ENCODE data around the gene MUC4. TPM values are rescaled to one million over a fixed set of nuclear protein-coding genes. Genes with fewer than 3 reads are reported as not detected.
A peak's percentile ranks its signal among the peaks of the same experiment; 100 is the strongest.
"Not testable (repeated sequence)": the region's sequence is repeated elsewhere in the genome, so short reads cannot be mapped to it uniquely, and the experiment has no call there.

MUC4 gene
- polyA plus RNA-seq, 1 donor = 4.4 TPM

GRCh38 chr3:195752066-195752465, 59.7 kb downstream of the MUC4 start:
- H3K27ac ChIP-seq (ENCODE audit: low read length) = no peak overlapping the region
- peaks cover 4% of the 10 kb centered on the region for H3K9me3 ChIP-seq (ENCODE audit: control insufficient read depth, low read depth, low read length)
- no peak for DNase-seq
- no peaks in the 10 kb centered on the region for H3K27me3 ChIP-seq (ENCODE audit: control insufficient read depth, insufficient read depth, low read length)
- H3K4me1 ChIP-seq (ENCODE audit: control insufficient read depth, insufficient read depth, low read length) = peaks cover 3% of the 10 kb centered on the region
- no CpG with 5 or more reads among the region's 13 CpGs for WGBS (ENCODE audit: insufficient coverage, low lambda C conversion rate)
- no peak overlapping the region for H3K4me3 ChIP-seq (ENCODE audit: low read length)
- H3K36me3 ChIP-seq (ENCODE audit: control insufficient read depth, insufficient read depth, low read length) = peaks cover 3% of the 10 kb centered on the region

DNA sequence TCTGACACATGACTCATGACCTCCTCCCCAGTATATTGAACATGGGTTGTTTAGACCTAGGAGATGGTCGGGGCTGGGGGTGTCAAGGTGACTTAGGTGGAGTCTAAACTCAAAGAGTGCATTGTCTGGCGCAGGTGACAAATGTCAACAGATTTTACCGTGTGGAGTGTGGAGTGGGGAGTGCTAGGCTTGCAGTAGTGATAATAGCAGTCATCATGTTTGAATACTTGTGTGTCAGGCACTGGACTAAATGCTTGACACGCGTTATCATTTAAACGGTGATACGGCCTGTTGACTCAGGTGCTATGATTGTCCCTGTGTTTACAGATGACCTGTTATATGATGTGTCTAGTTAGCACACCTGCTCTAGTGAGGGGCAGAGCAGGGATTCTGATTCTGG, 60.2 kb downstream of the MUC4 start:
- peaks cover 4% of the 10 kb centered on the region for H3K9me3 ChIP-seq (ENCODE audit: control insufficient read depth, low read depth, low read length)
- H3K4me3 ChIP-seq (ENCODE audit: low read length) = no peak overlapping the region
- H3K27ac ChIP-seq (ENCODE audit: low read length) = no peak overlapping the region
- H3K4me1 ChIP-seq (ENCODE audit: control insufficient read depth, insufficient read depth, low read length) = peaks cover 3% of the 10 kb centered on the region
- no CpG with 5 or more reads among the region's 7 CpGs for WGBS (ENCODE audit: insufficient coverage, low lambda C conversion rate)
- DNase-seq = peak; percentile 21 to 57
- no peaks in the 10 kb centered on the region for H3K27me3 ChIP-seq (ENCODE audit: control insufficient read depth, insufficient read depth, low read length)
- peaks cover 5% of the 10 kb centered on the region for H3K36me3 ChIP-seq (ENCODE audit: control insufficient read depth, insufficient read depth, low read length)

GRCh38 chr3:195750797-195751520, 60.8 kb downstream of the MUC4 start:
- no peak overlapping the region for H3K27ac ChIP-seq (ENCODE audit: low read length)
- peaks cover 4% of the 10 kb centered on the region for H3K9me3 ChIP-seq (ENCODE audit: control insufficient read depth, low read depth, low read length)
- peaks cover 3% of the 10 kb centered on the region for H3K4me1 ChIP-seq (ENCODE audit: control insufficient read depth, insufficient read depth, low read length)
- no peak for DNase-seq
- H3K4me3 ChIP-seq (ENCODE audit: low read length) = no peak overlapping the region
- H3K27me3 ChIP-seq (ENCODE audit: control insufficient read depth, insufficient read depth, low read length) = no peaks in the 10 kb centered on the region
- WGBS (ENCODE audit: insufficient coverage, low lambda C conversion rate) = no CpG with 5 or more reads among the region's 30 CpGs
- H3K36me3 ChIP-seq (ENCODE audit: control insufficient read depth, insufficient read depth, low read length) = peaks cover 8% of the 10 kb centered on the region

- not testable (repeated sequence) for DNase-seq; H3K4me1 ChIP-seq (ENCODE audit: control insufficient read depth, insufficient read depth, low read length); H3K27me3 ChIP-seq (ENCODE audit: control insufficient read depth, insufficient read depth, low read length); H3K4me3 ChIP-seq (ENCODE audit: low read length); H3K9me3 ChIP-seq (ENCODE audit: control insufficient read depth, low read depth, low read length); H3K27ac ChIP-seq (ENCODE audit: low read length); H3K36me3 ChIP-seq (ENCODE audit: control insufficient read depth, insufficient read depth, low read length)
- WGBS (ENCODE audit: insufficient coverage, low lambda C conversion rate) = 100% methylated on average over 1 of the region's 5 CpGs
Observed at GRCh38 chr3:195749101-195749500, 62.6 kb downstream of the MUC4 start.

DNA sequence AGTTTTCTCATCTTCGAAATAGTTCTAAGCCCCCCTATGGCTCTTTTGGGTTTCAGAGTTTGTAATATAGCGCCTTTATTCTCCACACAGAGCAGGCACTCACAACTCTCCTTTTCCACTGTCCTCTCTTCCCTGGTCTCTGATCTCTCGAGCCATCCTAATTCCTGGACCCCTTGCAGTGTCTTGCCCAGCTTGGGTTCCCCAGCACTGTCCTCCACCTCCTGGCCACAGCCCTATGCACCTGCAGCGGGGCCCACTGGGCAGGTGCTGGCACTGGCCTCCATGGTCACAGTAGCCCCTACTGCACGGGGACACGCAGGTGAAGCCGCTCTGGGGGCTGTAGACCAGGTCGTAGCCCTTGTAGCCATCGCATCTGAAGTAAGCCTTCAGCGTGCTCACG, 63.1 kb downstream of the MUC4 start:
- no peak overlapping the region for H3K4me3 ChIP-seq (ENCODE audit: low read length)
- no peak for DNase-seq
- WGBS (ENCODE audit: insufficient coverage, low lambda C conversion rate) = 93% methylated on average over 2 of the region's 11 CpGs
- peaks cover 4% of the 10 kb centered on the region for H3K9me3 ChIP-seq (ENCODE audit: control insufficient read depth, low read depth, low read length)
- peaks cover 8% of the 10 kb centered on the region for H3K36me3 ChIP-seq (ENCODE audit: control insufficient read depth, insufficient read depth, low read length)
- peaks cover 3% of the 10 kb centered on the region for H3K4me1 ChIP-seq (ENCODE audit: control insufficient read depth, insufficient read depth, low read length)
- H3K27ac ChIP-seq (ENCODE audit: low read length) = no peak overlapping the region
- no peaks in the 10 kb centered on the region for H3K27me3 ChIP-seq (ENCODE audit: control insufficient read depth, insufficient read depth, low read length)

DNA sequence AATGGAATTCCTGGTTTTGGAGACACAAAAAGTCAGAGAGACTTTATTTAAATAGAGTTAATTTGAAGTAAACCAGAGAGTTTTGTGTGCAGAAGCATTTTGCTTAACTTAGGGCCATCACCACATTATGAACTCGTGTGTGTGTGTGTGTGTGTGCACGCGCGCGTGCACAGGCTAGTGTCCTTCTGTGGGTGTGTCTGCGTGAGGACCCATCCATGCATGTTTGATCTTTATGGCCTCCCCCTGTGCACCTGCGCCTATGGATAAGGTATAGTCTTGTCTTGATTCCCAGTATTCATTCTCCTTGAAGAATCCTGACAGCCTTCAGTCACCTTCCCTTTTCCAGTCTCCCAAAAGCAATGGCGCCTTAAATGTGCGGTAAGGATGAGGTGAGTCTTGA, 65.0 kb downstream of the MUC4 start:
- peaks cover 3% of the 10 kb centered on the region for H3K4me1 ChIP-seq (ENCODE audit: control insufficient read depth, insufficient read depth, low read length)
- H3K27me3 ChIP-seq (ENCODE audit: control insufficient read depth, insufficient read depth, low read length) = no peaks in the 10 kb centered on the region
- 100% methylated on average over 1 of the region's 9 CpGs for WGBS (ENCODE audit: insufficient coverage, low lambda C conversion rate)
- no peak for DNase-seq
- no peak overlapping the region for H3K27ac ChIP-seq (ENCODE audit: low read length)
- peaks cover 4% of the 10 kb centered on the region for H3K9me3 ChIP-seq (ENCODE audit: control insufficient read depth, low read depth, low read length)
- peaks cover 8% of the 10 kb centered on the region for H3K36me3 ChIP-seq (ENCODE audit: control insufficient read depth, insufficient read depth, low read length)
- H3K4me3 ChIP-seq (ENCODE audit: low read length) = no peak overlapping the region

DNA sequence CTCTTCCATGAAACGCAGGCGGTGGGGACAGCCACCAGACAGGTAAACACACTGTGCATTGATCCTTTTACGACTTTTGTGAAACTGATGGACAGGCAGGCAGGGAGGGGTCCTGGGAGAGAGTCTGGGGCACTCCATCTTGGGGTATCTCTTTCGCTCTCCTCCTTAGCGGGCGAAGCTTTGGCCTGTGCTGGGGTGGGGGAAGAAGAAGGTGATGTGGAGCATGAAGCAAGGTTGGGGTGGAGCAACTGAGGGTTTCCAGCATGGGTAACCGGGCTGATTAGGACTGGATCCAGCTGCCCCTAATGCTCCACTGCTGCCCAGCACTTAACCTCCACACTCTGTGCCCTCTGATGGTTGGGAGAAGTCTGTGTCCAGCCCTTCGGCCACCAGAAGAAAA, 65.4 kb downstream of the MUC4 start:
- Histone ChIP-seq H3K36me3 (ENCODE audit: control insufficient read depth, insufficient read depth, low read length) (peaks cover 8% of the 10 kb centered on the region), H3K27ac (ENCODE audit: low read length) (no peak overlapping the region), H3K9me3 (ENCODE audit: control insufficient read depth, low read depth, low read length) (peaks cover 4% of the 10 kb centered on the region), H3K4me1 (ENCODE audit: control insufficient read depth, insufficient read depth, low read length) (peaks cover 3% of the 10 kb centered on the region), H3K27me3 (ENCODE audit: control insufficient read depth, insufficient read depth, low read length) (no peaks in the 10 kb centered on the region), H3K4me3 (ENCODE audit: low read length) (no peak overlapping the region)
- WGBS (ENCODE audit: insufficient coverage, low lambda C conversion rate) = 100% methylated on average over 1 of the region's 8 CpGs
- DNase-seq = no peak

DNA sequence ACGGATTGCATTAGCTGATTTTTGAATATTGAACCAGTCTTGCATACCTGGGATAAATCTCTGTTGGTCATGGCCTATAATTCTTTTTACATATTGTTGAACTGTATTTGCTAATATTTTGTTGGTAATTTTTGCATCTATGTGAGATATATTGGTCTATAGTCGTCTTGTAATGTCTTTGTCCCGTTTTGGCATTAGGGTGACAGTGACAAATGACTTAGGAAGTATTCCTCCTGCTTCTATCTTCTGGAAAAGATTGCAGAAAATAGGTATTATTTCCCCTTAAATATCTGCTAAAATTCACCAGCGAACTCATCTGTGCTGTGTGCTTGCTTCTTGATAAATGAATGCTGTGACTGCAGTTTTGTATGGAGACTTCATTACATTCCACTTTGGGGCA, 67.3 kb downstream of the MUC4 start:
- no peak for DNase-seq
- Histone ChIP-seq H3K9me3 (ENCODE audit: control insufficient read depth, low read depth, low read length) (peaks cover 4% of the 10 kb centered on the region), H3K4me1 (ENCODE audit: control insufficient read depth, insufficient read depth, low read length) (peaks cover 3% of the 10 kb centered on the region), H3K27me3 (ENCODE audit: control insufficient read depth, insufficient read depth, low read length) (no peaks in the 10 kb centered on the region), H3K27ac (ENCODE audit: low read length) (no peak overlapping the region), H3K4me3 (ENCODE audit: low read length) (no peak overlapping the region), H3K36me3 (ENCODE audit: control insufficient read depth, insufficient read depth, low read length) (peaks cover 8% of the 10 kb centered on the region)
- 80% methylated on average over 4 of the region's 4 CpGs for WGBS (ENCODE audit: insufficient coverage, low lambda C conversion rate)

GRCh38 chr3:195739561-195740111, 72.1 kb downstream of the MUC4 start:
- H3K9me3 ChIP-seq (ENCODE audit: control insufficient read depth, low read depth, low read length) = no peaks in the 10 kb centered on the region
- no peaks in the 10 kb centered on the region for H3K4me1 ChIP-seq (ENCODE audit: control insufficient read depth, insufficient read depth, low read length)
- WGBS (ENCODE audit: insufficient coverage, low lambda C conversion rate) = no CpG with 5 or more reads among the region's 13 CpGs
- DNase-seq = no peak
- H3K27me3 ChIP-seq (ENCODE audit: control insufficient read depth, insufficient read depth, low read length) = no peaks in the 10 kb centered on the region
- no peak overlapping the region for H3K4me3 ChIP-seq (ENCODE audit: low read length)
- peaks cover 7% of the 10 kb centered on the region for H3K36me3 ChIP-seq (ENCODE audit: control insufficient read depth, insufficient read depth, low read length)
- H3K27ac ChIP-seq (ENCODE audit: low read length) = no peak overlapping the region

DNA sequence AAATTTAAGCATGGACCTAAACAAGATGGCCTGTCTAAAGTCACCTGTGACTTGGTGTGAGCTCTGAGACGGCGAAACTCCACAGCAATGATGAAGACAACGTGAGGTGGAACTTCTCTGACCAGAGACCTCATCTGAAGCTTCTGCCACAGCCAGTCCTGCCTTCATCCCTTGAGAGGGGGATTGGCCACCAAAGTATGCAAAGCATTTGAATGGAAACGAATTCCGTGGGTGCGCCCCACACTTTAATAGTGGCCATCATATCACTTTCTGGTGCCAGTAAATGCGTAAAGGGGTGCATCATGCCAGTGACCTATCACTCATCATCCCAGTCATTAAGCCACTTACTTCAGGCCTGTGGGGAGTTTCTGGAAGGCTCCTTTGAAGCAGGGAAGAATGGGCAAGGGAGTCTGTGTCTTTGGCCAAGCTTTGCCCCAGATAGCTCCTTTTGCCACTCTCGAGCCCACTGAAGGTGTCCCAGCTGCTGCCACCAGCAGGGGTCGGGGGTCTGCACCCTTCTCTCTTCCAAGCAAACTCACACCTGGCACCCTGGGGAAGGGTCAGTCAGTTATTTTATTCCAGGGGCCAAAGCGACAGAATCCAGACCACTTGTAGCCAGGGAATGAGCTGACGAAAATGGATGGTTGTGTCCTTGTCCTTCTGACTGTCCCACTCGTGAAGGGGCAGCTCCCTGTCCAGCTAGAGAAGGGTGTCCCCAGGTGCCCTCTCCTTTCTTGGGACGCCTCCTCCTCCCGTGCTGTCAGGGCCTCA, 73.3 kb downstream of the MUC4 start:
- no CpG with 5 or more reads among the region's 14 CpGs for WGBS (ENCODE audit: insufficient coverage, low lambda C conversion rate)
- DNase-seq = no peak

More for the DNA sequence above, 73.3 kb downstream of the MUC4 start:
- Histone ChIP-seq H3K4me3 (ENCODE audit: low read length) (no peak overlapping the region), H3K27ac (ENCODE audit: low read length) (no peak overlapping the region), H3K9me3 (ENCODE audit: control insufficient read depth, low read depth, low read length) (no peaks in the 10 kb centered on the region), H3K4me1 (ENCODE audit: control insufficient read depth, insufficient read depth, low read length) (no peaks in the 10 kb centered on the region), H3K36me3 (ENCODE audit: control insufficient read depth, insufficient read depth, low read length) (peaks cover 10% of the 10 kb centered on the region), H3K27me3 (ENCODE audit: control insufficient read depth, insufficient read depth, low read length) (no peaks in the 10 kb centered on the region)

Data from large intestine (tissue), 3 donors.